Suprapubic skin (tissue), 4 donors: ENCODE results near the gene EGFL6. TPM values are rescaled to one million over a fixed set of nuclear protein-coding genes. Genes with fewer than 3 reads are reported as not detected.
"Not testable (repeated sequence)": the region's sequence is repeated elsewhere in the genome, so short reads cannot be mapped to it uniquely, and the experiment has no call there.

Experiments
- DNase-seq, 2 donors: peaks; one replicate each; pipeline ENCODE4 v3.0.0-alpha.2; 2019; ENCODE audit warnings: low spot score in 2 of 2
- H3K27ac ChIP-seq: fragments of 200-600 bp; sonication (generic); one replicate; pipeline ENCODE4 v1.5.1; 2019
- H3K27me3 ChIP-seq: fragments of 200-600 bp; sonication (generic); one replicate; pipeline ENCODE4 v1.5.1; 2019
- H3K36me3 ChIP-seq: fragments of 200-600 bp; sonication (generic); one replicate; pipeline ENCODE4 v1.5.1; 2019
- H3K4me1 ChIP-seq: fragments of 200-600 bp; sonication (generic); one replicate; pipeline ENCODE4 v1.5.1; 2019
- H3K4me3 ChIP-seq: fragments of 200-600 bp; sonication (generic); one replicate; pipeline ENCODE4 v1.5.1; 2019; ENCODE audit warnings: mild to moderate bottlenecking
- H3K9me3 ChIP-seq: fragments of 200-600 bp; sonication (generic); one replicate; pipeline ENCODE4 v1.5.1; 2019
- CTCF ChIP-seq, 2 donors: fragments of 200-600 bp in 1 of 2; fragments of 450-650 bp in 1 of 2; sonication (generic) in 1 of 2; IDR thresholded peaks; one replicate each; pipeline ENCODE4 v1.5.1; 2016 to 2019; ENCODE audit warnings: antibody characterized with exemption in 2 of 2, mild to moderate bottlenecking in 1 of 2, moderate library complexity in 1 of 2
- EP300 ChIP-seq: sonication (generic); formaldehyde crosslinking; IDR thresholded peaks from one replicate; pipeline ENCODE4 v1.6.1; 2017; ENCODE audit warnings: antibody characterized with exemption
- POLR2A ChIP-seq, 2 donors: fragments of 450-650 bp; IDR thresholded peaks; one replicate each; pipeline ENCODE4 v1.6.1; 2017; ENCODE audit warnings: antibody characterized with exemption in 2 of 2, mild to moderate bottlenecking in 2 of 2, moderate library complexity in 2 of 2
- POLR2AphosphoS5 ChIP-seq, 3 donors: sonication (generic); formaldehyde crosslinking; IDR thresholded peaks; one replicate each; pipeline ENCODE4 v1.6.1; 2017; ENCODE audit warnings: antibody characterized with exemption in 3 of 3
- WGBS: methylation state at CpG from one replicate; pipeline ENCODE4 v1.1.5; 2018; 5-methylcytosine and 5-hydroxymethylcytosine counted together
- total RNA-seq, 4 donors: library from RNA; depleted of rRNA; stranded (reverse); fragments of >200 nt; gene quantifications; one replicate each; pipeline ENCODE4 v1.1.0, GENCODE V29; 2016

EGFL6 gene
- total RNA-seq, 4 donors from 2014 or later, result 0.19 to 0.68 (median 0.31) TPM; not detected in 1

DNA sequence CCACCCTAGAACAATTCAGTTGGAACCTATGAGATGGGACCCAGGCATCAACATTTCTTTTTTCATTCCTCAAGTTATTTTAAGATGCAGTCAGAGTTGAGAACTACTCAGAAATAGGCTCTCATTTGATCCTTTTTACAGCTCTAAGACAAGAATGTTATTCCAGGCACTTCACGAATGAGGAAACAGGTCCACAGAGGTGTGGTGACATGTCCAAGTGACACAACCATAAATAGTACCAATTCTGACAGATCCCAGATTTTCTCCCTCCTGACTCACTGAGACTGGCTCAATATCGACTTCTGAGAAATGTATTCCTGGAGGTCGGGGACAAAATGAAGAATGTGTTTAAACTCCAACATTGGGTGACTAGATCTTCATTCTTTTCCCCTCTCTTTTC is 94.6 kb downstream of the EGFL6 start:
- no peak for DNase-seq
- peaks cover 11% of the 10 kb centered on the region for H3K4me1 ChIP-seq
- WGBS, result 76% methylated on average over 3 of the region's 3 CpGs
- no peaks in the 10 kb centered on the region for H3K36me3 ChIP-seq
- H3K27me3 ChIP-seq, result no peaks in the 10 kb centered on the region
- no peak overlapping the region for H3K4me3 ChIP-seq
- TF ChIP-seq EP300, result no peak
- no peak for TF ChIP-seq POLR2AphosphoS5 (IDR thresholded peaks at IDR 0.05)
- TF ChIP-seq POLR2A (IDR thresholded peaks at IDR 0.05), result no peak
- TF ChIP-seq CTCF (IDR thresholded peaks at IDR 0.05), result no peak
- no peaks in the 10 kb centered on the region for H3K9me3 ChIP-seq
- H3K27ac ChIP-seq, result no peak overlapping the region

DNA sequence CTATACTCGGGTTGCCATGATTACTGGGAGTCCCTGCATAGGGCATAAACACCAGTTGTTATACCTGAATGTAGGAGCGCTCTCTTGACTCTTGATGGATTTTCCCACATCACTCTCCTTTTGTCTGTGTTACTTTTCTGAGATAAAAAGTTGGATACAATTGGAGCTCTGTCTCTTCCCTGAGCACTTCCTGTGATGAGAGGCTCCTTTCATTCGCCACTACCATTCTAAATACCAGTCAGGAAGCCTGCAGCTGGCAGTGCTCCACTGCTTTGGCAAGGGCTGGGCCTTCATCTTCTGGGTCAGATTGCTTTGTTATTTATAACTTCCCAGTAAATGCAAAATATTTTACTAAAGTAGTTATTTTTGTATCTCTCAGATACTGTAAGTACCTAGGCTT is 97.4 kb downstream of the EGFL6 start:
- no peaks in the 10 kb centered on the region for H3K36me3 ChIP-seq
- no peak overlapping the region for H3K4me3 ChIP-seq
- no peak for DNase-seq
- no peak overlapping the region for H3K27ac ChIP-seq
- 65% methylated on average over 3 of the region's 3 CpGs for WGBS
- H3K4me1 ChIP-seq, result peaks cover 13% of the 10 kb centered on the region
- no peaks in the 10 kb centered on the region for H3K27me3 ChIP-seq
- H3K9me3 ChIP-seq, result no peaks in the 10 kb centered on the region
- TF ChIP-seq CTCF (IDR thresholded peaks at IDR 0.05), result no peak
- no peak for TF ChIP-seq EP300
- no peak for TF ChIP-seq POLR2AphosphoS5 (IDR thresholded peaks at IDR 0.05)
- no peak for TF ChIP-seq POLR2A (IDR thresholded peaks at IDR 0.05)

DNA sequence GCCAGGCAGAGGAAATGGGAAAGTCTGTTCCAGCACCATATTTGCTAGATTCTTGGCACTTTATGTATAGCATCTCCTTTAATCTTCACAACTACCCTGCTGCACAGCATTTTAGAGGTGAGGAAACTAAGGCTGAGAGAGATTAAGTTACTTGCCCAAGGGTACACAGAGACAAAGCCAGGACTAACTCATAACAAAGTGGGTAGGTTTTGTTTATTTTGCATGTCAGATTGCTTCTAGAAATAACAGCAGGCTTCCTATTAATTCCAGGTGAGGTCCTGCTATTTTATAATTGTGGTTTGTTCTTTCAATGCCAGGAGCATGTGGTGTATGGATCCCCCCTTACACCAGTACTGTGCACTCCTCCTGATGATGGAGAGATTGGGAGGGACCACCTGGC is 98.5 kb downstream of the EGFL6 start:
- DNase-seq, result no peak
- Histone ChIP-seq H3K27me3 (no peaks in the 10 kb centered on the region), H3K27ac (no peak overlapping the region), H3K4me1 (peaks cover 13% of the 10 kb centered on the region), H3K4me3 (no peak overlapping the region), H3K9me3 (no peaks in the 10 kb centered on the region), H3K36me3 (no peaks in the 10 kb centered on the region)
- TF ChIP-seq CTCF (IDR thresholded peaks at IDR 0.05) (no peak), POLR2AphosphoS5 (IDR thresholded peaks at IDR 0.05) (no peak), EP300 (no peak), POLR2A (IDR thresholded peaks at IDR 0.05) (no peak)

DNA sequence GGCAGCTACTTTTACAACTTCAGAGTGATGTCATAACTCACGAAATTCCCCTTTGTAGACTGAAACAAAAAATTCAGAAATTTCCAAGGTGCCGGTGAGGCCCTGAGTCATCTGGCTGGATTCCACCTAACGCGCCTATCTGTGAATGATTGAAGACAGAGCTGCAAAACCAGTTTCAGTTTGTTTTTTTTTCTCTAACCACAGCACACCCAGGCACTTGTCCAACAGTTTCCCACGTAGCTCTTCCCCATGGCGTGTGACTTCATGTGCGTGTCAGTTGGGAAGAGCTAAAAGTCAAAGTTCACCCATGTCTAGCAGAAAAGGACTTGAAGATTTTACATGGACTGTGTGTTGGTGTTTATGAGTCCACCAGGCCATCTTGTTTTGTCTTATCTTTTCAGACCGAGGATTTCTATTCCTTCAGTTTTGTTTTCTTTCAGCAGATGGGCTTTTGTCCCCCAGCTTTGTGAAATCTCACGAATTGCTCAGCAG is 99.9 kb downstream of the EGFL6 start:
- TF ChIP-seq POLR2A (IDR thresholded peaks at IDR 0.05) (no peak), POLR2AphosphoS5 (IDR thresholded peaks at IDR 0.05) (peak in 2 of 3 donors; percentile 39 to 56)
- H3K4me1 ChIP-seq, result peaks cover 13% of the 10 kb centered on the region
- no peaks in the 10 kb centered on the region for H3K36me3 ChIP-seq
- 24% methylated on average over 9 of the region's 9 CpGs for WGBS
- H3K27me3 ChIP-seq, result no peaks in the 10 kb centered on the region
- peak in 1 of 2 donors; percentile 79 for DNase-seq
- no peak overlapping the region for H3K4me3 ChIP-seq
- H3K9me3 ChIP-seq, result no peaks in the 10 kb centered on the region
- H3K27ac ChIP-seq, result peak overlapping the region; percentile 41

GRCh38 chrX:13669755-13670154 is 100.4 kb downstream of the EGFL6 start:
- H3K27me3 ChIP-seq, H3K4me3 ChIP-seq, DNase-seq, H3K9me3 ChIP-seq, H3K36me3 ChIP-seq: not testable (repeated sequence)
- H3K27ac ChIP-seq, result peak overlapping the region; percentile 41
- 90% methylated on average over 8 of the region's 8 CpGs for WGBS
- peaks cover 13% of the 10 kb centered on the region for H3K4me1 ChIP-seq

- TF ChIP-seq POLR2AphosphoS5 (IDR thresholded peaks at IDR 0.05) (no peak), EP300 (no peak), POLR2A (IDR thresholded peaks at IDR 0.05) (no peak)
- Histone ChIP-seq H3K27me3 (no peaks in the 10 kb centered on the region), H3K36me3 (no peaks in the 10 kb centered on the region), H3K4me1 (peaks cover 13% of the 10 kb centered on the region), H3K4me3 (no peak overlapping the region), H3K9me3 (no peaks in the 10 kb centered on the region), H3K27ac (no peak overlapping the region)
- 95% methylated on average over 5 of the region's 5 CpGs for WGBS
- DNase-seq, result no peak
Observed at GRCh38 chrX:13670197-13670596, 100.8 kb downstream of the EGFL6 start.

DNA sequence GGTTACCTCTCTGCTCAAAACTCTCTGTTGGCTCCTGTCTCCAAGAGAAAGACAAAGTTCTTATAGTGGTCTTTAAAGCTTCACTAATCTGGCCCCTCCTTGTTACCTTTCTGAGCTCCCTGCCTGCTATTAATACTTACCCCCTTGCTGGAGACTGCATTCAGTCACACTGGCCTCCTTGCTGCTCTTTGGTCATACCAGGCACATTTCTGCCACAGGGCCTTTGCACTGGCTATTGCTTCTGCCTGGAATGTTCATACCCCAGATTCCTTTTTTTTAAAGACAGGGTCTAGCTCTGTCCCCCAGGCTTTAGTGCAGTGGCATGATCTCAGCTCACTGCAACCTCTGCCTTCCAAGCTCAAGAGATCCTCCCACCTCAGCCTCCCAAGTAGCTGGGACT is 103.6 kb downstream of the EGFL6 start:
- no peaks in the 10 kb centered on the region for H3K9me3 ChIP-seq
- no peak overlapping the region for H3K4me3 ChIP-seq
- TF ChIP-seq POLR2AphosphoS5 (IDR thresholded peaks at IDR 0.05), result no peak
- TF ChIP-seq EP300, result no peak
- TF ChIP-seq POLR2A (IDR thresholded peaks at IDR 0.05), result no peak
- no peak for TF ChIP-seq CTCF (IDR thresholded peaks at IDR 0.05)
- no peak for DNase-seq
- H3K36me3 ChIP-seq, result no peaks in the 10 kb centered on the region
- peaks cover 13% of the 10 kb centered on the region for H3K4me1 ChIP-seq
- H3K27me3 ChIP-seq, result no peaks in the 10 kb centered on the region
- no peak overlapping the region for H3K27ac ChIP-seq
